ENCODE measurements around the gene MEIS2.

The MEIS2 gene

GRCh38 chr15:37100109-37100965 is at the start of gene MEIS2:
TSS of gene MEIS2 (minus strand) at chr15:37100549. CDS start at chr15:37099466, 1,083 bp downstream.
- DNase-seq (ENCODE audit: low spot score) = peak; percentile 85

DNA sequence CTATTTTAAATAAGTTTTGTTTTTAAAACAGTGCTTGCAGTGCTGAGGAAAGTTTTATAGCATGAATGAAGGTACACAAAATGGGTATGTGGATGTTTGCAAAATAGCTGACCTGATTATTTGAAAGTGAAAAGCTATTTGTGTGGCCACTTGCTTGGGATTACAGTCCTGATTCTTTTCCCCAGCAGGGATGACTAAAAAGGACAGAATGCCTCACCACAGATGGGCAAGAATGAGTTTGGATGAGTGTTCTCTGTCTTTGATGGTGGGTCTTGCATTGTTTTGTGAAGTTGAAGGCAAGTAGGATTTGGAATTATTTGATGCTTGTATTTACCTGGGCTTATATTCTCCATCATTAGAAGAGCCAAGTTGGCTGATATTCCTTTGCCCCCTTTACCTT is 48.8 kb upstream of the MEIS2 start:
- DNase-seq (ENCODE audit: low spot score) = no peak

DNA sequence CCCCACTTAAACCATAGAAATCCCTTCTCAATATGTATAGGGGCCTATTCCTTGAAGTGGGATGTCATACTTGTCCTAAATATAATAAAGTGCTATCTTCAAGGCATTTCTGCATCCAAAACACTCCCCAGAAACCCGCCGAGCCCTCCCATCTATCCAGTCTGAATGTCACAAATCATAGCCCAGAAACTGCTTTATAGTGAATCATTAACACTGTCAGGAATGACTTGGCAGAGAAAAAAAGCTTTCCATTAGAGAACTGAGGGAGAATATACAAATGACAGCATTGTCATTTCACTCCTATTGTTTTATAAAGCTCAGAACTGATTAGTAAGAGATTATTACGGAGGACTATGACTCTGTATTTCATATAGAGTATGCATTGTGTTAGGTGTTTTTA is 48.4 kb upstream of the MEIS2 start:
- DNase-seq (ENCODE audit: low spot score) = no peak

GRCh38 chr15:37143351-37143750 is 43.0 kb upstream of the MEIS2 start:
- no peak for DNase-seq (ENCODE audit: low spot score)

DNA sequence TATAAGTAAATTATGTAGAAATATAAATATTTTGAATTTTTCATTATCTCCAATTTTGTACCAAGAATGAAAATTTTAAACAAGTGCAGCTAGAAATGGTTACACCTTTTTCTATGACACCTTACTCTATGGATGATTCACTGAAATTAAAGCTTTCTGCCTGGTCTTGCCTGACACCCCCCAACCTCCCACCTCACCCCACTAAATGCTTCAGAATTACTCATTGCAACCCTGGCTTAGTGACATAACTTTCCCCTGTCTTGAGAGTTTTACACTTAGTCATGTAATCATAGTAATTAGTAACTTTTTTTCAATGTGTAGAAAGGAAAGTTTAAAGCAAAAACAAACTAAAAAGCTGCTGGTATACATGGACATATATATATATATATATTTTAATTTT is 42.0 kb upstream of the MEIS2 start:
- DNase-seq (ENCODE audit: low spot score) = no peak

- no peak for DNase-seq (ENCODE audit: low spot score)
These were observed 40.2 kb upstream of the MEIS2 start for GRCh38 chr15:37140531-37141058.

DNA sequence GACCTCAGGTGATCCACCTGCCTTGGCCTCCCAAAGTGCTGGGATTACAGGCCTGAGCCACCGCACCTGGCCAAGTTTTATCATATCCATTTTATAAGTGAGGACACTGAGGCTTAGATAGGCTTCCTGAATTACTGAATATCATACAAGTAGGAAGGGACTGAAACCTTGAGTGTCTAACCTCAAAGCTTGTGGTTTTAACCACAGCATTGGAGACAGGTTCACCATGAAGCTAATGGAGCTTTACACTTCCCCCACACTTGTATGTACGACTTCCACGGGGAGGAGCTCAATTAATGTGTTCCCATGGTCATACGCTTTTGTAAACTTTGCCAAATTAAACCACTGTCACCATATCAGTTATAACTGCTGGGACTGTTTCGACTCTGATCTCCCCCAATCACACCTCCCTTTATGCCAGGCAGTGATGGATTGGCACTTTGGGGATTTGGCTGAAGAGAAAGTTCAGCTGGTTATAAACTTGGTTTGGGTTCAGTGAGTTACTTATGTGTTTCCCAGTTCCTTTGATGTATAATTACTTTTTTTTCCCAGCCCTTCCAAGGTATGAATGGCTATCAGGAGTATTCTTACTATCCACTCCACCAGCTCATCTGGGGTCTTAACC is 38.4 kb upstream of the MEIS2 start:
- no peak for DNase-seq (ENCODE audit: low spot score)

DNA sequence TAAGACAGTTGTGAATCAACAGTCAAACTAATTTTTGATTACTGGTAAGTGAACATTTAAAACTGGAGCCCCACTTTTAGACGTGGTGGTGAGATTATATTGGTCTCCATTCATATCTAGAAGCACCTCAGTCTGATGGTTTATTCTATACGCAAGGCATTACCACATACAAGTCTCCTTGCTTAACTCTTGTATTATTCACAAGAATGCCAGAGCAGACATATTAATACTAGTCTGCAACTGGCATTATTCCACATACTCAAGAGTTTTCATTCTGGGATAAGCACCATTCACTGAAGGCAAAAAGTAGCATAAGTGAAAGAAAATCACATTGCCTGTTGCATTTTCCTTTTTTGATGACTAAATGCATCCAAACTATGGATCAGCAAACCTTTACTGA is 36.9 kb upstream of the MEIS2 start:
- DNase-seq (ENCODE audit: low spot score) = no peak

- DNase-seq (ENCODE audit: low spot score) = no peak
These were observed 36.3 kb upstream of the MEIS2 start for GRCh38 chr15:37136666-37137065.

GRCh38 chr15:37135225-37135624 is 34.9 kb upstream of the MEIS2 start:
- DNase-seq (ENCODE audit: low spot score) = no peak

GRCh38 chr15:37134699-37135131 is 34.4 kb upstream of the MEIS2 start:
- DNase-seq (ENCODE audit: low spot score) = peak; percentile 27

DNA sequence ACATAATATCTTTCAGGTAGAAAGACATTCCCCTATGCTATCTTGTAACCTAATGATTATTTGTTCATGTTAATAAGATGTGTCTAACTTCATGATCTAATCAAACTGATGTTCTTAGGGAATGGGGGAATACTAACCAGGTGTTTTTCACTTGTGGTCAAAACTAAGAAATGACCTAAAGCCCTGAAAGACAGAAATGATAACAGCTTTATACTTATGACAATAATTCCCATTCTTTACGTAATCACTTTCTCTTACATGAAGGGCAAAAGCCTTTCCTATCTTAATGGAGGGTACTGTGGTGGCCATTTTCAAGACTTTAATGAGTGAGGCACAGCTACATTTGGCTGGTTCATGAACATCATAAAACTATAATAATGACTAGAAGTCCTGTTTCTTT is 33.9 kb upstream of the MEIS2 start:
- no peak for DNase-seq (ENCODE audit: low spot score)

GRCh38 chr15:37133602-37134001 is 33.3 kb upstream of the MEIS2 start:
- no peak for DNase-seq (ENCODE audit: low spot score)

DNA sequence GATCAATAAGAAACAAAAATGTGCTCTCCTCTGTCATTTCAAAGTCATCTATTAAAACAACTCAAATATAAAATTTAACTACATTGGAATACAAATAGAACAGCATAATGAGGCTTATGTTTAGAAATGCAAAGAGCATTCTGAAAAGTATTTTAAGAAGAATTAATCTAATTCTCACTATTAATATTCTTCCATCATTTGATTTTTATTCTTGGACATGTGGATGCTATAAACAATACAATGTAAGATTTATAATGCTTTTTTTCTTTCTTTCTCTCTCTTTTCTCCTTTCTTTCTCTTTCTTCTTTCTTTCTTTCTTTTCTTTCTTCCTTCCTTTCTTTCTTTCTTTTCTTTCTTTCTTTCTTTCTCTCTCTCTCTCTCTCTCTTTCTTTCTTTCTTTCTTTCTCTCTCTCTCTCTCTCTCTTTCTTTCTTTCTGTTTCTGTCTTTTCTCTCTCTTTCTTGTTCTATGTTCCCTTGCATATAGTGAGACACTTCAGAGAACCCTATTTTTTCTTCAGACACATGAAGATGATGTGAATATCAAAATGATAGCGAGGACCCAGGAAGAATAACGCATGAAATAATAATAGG is 32.6 kb upstream of the MEIS2 start:
- no peak for DNase-seq (ENCODE audit: low spot score)

DNA sequence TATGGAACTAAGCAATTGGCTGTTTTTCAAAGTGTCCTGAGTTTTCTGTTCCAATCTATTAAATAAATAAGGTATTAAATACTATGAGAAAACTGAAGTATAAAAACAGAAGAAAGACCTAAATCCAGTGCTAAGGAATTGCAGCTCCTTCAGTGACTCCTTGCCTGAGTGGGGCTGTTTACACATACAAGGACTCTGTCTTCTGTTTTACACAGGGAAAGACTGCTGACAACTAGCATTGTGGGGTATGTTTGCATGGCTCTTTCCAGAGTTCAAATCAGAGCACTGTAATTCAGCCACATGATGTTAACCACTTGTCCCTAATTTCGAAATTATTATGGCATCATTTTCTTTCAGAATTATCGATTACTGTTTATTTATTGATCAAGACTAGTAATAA is 31.3 kb upstream of the MEIS2 start:
- DNase-seq (ENCODE audit: low spot score) = no peak

GRCh38 chr15:37130356-37130755 is 30.0 kb upstream of the MEIS2 start:
- no peak for DNase-seq (ENCODE audit: low spot score)

DNA sequence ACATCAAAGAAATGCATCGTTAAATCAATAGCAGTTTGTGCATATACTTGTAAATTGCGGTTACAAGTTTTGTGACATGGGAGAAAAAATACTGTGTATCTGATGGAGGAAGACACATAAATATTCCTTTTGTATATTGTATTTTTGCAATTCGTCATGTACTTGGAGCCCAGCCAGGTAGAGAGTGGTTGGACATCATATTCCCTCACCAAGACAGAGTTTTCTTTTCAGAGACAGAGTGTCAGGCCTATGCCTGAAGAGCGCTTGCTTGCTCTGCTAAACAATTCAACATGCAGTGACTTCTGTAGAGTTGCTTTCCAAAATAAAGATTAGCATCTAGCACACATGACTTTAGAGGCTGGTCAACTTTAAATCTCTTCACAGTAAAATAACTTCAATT is 24.8 kb upstream of the MEIS2 start:
- no peak for DNase-seq (ENCODE audit: low spot score)

DNA sequence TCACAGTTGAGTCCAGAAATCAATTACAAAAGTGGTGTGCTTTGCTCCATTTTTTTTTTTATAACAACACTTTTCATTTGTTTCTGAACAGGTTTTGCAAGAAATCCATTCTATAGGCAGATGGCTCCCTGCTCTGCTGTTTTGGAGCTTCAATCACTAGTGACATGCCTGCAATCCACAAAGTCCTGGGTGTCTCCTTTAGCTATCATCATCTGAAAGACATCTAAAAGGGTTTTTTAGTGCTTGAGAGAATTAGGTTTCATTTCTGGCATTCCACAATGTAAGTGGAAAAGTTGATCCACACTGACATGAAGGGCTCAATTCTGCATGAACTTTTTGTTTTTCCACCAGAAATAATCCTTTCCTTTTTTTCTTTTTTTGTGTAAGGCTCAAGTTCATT is 24.0 kb upstream of the MEIS2 start:
- no peak for DNase-seq (ENCODE audit: low spot score)

GRCh38 chr15:37122703-37123102 is 22.4 kb upstream of the MEIS2 start:
- DNase-seq (ENCODE audit: low spot score) = no peak

DNA sequence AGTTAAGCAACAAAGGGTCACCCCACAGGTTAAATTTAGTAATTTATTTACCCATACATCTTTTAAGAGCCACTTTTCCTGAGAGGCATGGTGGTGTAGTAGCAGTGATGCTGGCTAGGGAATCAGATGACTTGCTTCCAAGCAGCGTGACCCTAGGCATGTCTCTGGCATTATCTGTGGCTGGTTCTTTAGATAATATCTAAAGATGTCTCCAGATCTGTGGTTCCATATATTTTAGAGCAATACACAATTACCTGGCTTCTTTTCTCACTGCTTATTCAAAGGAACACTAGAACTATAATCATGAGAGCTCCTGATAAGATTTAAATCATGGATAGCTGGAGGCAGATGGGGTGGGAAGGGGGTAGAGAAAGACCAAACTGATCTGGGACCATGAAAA is 21.1 kb upstream of the MEIS2 start:
- DNase-seq (ENCODE audit: low spot score) = no peak

- DNase-seq (ENCODE audit: low spot score) = no peak
These were observed 16.7 kb upstream of the MEIS2 start for GRCh38 chr15:37117030-37117429.

DNA sequence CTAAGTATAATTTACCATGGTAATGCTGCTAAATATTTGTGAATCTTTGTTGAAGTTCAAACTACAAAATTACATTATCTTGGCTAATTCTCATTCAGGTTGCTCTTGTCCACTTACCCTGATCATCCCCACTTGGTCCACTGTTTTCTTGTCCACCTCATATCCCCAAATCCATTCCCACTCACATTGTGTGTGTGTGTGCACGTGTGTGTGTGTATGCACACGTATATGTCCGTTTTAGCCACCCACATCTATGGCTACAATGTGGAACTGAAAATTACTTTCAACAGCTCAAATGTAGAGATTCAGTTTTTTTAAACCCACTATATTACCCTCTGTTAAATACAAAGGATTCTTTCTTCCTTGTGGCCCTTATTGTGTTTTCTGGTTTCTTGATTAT is 15.2 kb upstream of the MEIS2 start:
- DNase-seq (ENCODE audit: low spot score) = no peak
